ENCODE measurements around the gene TAF4. TPM values are rescaled to one million over a fixed set of nuclear protein-coding genes. Genes with fewer than 3 reads are reported as not detected.

Gene TAF4
- total RNA-seq, 6 experiments from 2014 or later, result 9.0 to 13.0 (median 11.3) TPM

DNA sequence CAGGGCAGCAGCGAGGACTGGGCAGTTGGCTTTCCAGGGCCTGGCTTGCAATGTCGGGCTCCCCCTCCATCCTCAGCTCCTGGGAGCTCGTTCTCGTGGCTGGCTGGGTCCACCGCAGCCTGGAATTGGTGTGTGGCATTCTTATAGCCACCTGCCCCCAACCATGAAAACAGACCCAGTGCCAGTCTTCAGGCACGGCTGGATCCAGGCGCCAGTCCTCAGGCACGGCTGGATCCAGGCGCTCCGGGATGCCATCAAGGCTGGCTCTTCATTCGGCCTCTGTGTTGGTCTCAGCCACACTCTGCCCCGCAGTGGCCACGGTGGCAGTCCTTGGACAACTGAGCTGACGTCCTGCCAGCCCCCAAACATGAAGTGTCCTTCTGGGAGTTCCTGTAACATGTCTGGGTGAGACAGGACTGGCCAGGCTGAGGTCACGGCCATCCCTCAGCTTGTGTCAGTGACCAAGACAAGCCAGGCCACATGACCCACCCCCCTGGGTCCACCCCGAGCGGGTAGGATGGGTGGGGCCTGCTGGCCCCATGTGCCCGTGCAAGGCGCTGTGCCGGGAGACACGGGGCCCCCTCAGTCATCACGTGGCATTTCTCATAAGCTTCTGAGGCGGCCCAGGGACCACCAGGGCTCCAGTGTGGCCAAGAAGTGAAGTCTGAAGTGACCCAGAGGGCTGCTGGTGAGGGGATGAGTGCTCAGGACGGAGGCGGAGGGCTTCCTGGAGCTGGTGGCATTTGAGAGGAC, 99.0 kb downstream of the TAF4 start:
- Histone ChIP-seq H3K36me3 (no peaks in the 10 kb centered on the region), H3K9me3 (no peaks in the 10 kb centered on the region), H3K27ac (no peak overlapping the region), H3K4me1 (no peaks in the 10 kb centered on the region), H3K4me3 (no peak overlapping the region), H3K27me3 (no peaks in the 10 kb centered on the region)
- TF ChIP-seq POLR2A (IDR thresholded peaks at IDR 0.05), result no peak
- WGBS (ENCODE audit: insufficient coverage, low coverage, low lambda C conversion rate, missing lambda C conversion rate), result 98% methylated on average over 8 of the region's 25 CpGs
- DNase-seq (no peak), ATAC-seq (peak in 2 of 4 donors; percentile 22 to 33)
- intact Hi-C loops (cut with DNase I), result no loop called here

DNA sequence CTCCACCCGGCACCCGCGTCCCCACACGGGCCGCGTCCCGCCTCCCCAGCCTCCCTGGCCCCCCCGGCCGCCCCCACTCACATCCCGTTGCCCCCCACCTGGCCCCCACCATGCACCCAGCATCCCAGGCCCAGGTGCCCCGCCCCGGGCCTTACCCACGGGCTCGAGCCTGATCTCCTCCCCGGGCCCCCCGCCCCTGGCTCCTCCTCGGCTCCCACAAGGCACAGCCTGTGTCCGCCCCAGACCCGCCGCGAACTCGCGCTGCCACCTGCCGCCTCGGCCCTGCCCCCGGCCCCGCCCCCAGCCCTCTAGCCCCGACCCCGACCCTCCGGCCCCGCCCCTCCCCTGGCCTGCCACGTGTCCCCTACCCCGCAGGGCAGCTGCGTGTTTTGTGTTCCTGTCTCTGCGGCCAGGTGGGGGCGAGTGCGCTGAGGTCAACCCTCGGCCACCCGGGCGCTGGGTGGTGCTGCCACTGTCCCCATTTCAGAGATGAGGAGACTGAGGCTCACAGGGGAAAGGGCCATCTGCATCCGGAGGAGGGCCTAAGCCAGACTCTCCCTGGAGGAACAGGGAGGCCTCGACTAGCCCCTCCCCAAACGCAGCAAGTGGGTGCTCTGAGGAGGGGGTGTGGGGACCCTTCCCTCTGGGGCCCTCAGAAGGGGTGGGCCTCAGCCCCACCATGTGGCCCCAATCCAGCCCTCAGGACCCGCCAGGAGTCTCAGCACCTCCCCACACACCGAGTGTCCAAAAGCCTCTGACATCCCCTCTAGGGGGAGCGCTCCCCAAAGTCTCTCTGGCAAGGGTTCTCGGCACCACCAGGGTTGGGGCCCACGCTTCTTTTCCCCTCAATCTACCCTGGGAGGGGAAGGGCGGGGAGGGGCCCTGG, 99.8 kb downstream of the TAF4 start:
- peak in 2 of 4 donors; percentile 6 to 7 for ATAC-seq
- TF ChIP-seq, protein P1, sequence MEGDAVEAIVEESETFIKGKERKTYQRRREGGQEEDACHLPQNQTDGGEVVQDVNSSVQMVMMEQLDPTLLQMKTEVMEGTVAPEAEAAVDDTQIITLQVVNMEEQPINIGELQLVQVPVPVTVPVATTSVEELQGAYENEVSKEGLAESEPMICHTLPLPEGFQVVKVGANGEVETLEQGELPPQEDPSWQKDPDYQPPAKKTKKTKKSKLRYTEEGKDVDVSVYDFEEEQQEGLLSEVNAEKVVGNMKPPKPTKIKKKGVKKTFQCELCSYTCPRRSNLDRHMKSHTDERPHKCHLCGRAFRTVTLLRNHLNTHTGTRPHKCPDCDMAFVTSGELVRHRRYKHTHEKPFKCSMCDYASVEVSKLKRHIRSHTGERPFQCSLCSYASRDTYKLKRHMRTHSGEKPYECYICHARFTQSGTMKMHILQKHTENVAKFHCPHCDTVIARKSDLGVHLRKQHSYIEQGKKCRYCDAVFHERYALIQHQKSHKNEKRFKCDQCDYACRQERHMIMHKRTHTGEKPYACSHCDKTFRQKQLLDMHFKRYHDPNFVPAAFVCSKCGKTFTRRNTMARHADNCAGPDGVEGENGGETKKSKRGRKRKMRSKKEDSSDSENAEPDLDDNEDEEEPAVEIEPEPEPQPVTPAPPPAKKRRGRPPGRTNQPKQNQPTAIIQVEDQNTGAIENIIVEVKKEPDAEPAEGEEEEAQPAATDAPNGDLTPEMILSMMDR (IDR thresholded peaks at IDR 0.05), result no peak
- no peak for TF ChIP-seq POLR2A (IDR thresholded peaks at IDR 0.05)
- intact Hi-C loops (cut with DNase I), result no loop called here
- 3% methylated on average over 6 of the region's 49 CpGs for WGBS (ENCODE audit: insufficient coverage, low coverage, low lambda C conversion rate, missing lambda C conversion rate)
- Histone ChIP-seq H3K27ac (no peak overlapping the region), H3K36me3 (no peaks in the 10 kb centered on the region), H3K4me3 (no peak overlapping the region), H3K27me3 (no peaks in the 10 kb centered on the region), H3K9me3 (no peaks in the 10 kb centered on the region), H3K4me1 (no peaks in the 10 kb centered on the region)
- DNase-seq, result no peak

DNA sequence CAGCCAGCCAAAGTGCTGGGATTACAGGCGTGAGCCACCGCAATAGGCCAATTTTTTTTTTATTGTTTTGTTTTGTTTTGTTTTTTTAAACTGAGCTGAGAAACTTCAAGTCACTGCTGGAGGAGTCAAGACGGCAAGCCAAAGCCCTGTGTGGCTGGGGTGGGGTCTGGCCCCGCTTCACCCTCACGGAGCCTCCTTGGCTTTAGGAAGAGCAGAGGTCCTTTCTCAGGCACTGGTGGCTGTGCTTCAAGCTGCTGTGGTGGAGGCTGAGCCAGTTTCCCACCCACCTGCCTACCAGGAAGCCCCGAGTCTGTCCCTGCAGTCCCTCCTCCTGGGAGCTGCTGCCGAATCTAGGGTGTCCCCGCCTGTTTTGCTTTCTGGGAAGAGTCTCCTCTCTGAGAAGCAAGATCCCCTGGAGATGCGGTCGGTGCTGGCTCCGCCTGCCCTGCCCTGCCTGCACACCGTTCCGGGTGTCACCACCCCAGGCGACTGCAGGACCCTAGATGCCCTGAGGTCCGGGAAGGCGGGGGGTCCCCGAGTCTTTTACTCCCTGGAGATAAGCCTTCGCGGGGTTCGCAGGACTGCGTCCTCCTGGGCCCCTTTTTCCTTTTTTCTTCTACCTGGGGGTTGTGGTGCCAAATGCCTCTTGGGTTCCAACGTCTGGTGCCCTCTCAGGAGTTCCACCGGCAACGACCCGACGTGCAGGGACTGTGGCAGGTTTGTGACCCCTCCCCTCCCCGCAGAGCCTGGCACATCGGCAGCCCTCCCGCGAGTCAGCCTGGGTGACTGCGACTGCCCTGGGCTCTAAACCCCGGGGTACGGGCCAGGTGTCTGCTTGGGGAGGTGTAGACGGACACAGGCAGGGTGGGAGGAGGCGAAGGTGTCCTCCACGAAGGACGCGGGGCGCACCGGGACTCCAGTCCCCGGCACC, 100.7 kb downstream of the TAF4 start:
- intact Hi-C loops (cut with DNase I), result no loop called here
- Histone ChIP-seq H3K27me3 (no peaks in the 10 kb centered on the region), H3K4me1 (no peaks in the 10 kb centered on the region), H3K36me3 (no peaks in the 10 kb centered on the region), H3K9me3 (no peaks in the 10 kb centered on the region), H3K4me3 (no peak overlapping the region), H3K27ac (no peak overlapping the region)
- ATAC-seq, result peak in 2 of 4 donors; percentile 9 to 11
- DNase-seq, result no peak
- 76% methylated on average over 9 of the region's 41 CpGs for WGBS (ENCODE audit: insufficient coverage, low coverage, low lambda C conversion rate, missing lambda C conversion rate)
- no peak for TF ChIP-seq POLR2A (IDR thresholded peaks at IDR 0.05)
- TF ChIP-seq, protein P1 (IDR thresholded peaks at IDR 0.05), result no peak

DNA sequence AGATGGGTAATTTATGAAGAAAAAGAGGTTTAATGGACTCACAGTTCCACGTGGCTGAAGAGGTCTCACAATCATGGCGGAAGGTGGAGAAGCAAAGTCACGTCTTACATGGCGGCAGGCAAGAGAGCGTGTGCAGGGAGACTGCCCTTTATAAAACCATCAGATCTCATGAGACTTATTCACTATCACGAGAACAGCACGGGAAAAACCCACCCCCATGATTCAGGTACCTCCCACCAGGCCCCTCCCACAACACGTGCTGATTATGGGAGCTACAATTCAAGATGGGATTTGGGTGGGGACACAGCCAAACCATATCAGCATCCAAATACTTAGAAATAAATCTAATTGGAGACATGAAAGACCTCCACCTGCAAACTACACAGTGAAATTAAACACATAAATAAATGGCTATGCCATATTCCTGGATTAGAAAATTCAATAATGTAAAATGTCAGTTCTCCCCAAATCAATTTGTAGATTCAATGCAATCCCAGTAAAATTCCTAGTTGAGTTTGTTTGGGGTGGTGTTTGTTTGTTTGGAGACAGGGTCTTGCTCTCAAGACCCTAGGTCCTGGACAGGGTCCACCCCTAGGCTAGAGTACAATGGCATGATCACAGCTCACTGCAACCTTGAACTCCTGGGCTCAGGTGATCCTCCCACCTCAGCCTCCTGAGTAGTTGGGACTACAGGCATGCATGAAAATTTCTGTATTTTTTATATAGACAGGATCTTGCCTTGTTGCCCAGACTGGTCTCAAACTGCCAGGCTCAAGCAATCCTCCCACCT, 101.6 kb downstream of the TAF4 start:
- intact Hi-C loops (cut with DNase I), result no loop called here
- no peak for ATAC-seq
- Histone ChIP-seq H3K4me1 (no peaks in the 10 kb centered on the region), H3K27me3 (no peaks in the 10 kb centered on the region), H3K27ac (no peak overlapping the region), H3K9me3 (no peaks in the 10 kb centered on the region), H3K36me3 (no peaks in the 10 kb centered on the region), H3K4me3 (no peak overlapping the region)
- DNase-seq, result no peak
- WGBS (ENCODE audit: insufficient coverage, low coverage, low lambda C conversion rate, missing lambda C conversion rate), result 90% methylated on average over 8 of the region's 8 CpGs
- no peak for TF ChIP-seq POLR2A (IDR thresholded peaks at IDR 0.05)
- TF ChIP-seq, protein P1 (IDR thresholded peaks at IDR 0.05), result no peak
